Trophoblast cell (in vitro differentiated cells and primary cell): Measurements from ENCODE around the gene HOXB1.

Experiments
- DNase-seq, 2 donors: peaks; one replicate each; pipeline ENCODE4 v3.0.0-alpha.2; 2016
- H2AFZ ChIP-seq: 2 replicates; pipeline ENCODE4 v1.6.1; 2013; ENCODE audit warnings: low read length, moderate library complexity, mild to moderate bottlenecking; ENCODE audit not compliant: insufficient read depth, poor library complexity
- H2AK5ac ChIP-seq: 2 replicates; pipeline ENCODE4 v1.6.1; 2013; ENCODE audit warnings: mild to moderate bottlenecking, low read length
- H2BK120ac ChIP-seq: 2 replicates; pipeline ENCODE4 v1.6.1; 2013; ENCODE audit warnings: low read length, mild to moderate bottlenecking, moderate library complexity; ENCODE audit not compliant: insufficient read depth, poor library complexity
- H2BK12ac ChIP-seq: 2 replicates; pipeline ENCODE4 v1.6.1; 2013; ENCODE audit warnings: mild to moderate bottlenecking, low read length, moderate library complexity
- H2BK5ac ChIP-seq: 2 replicates; pipeline ENCODE4 v1.6.1; 2013; ENCODE audit warnings: low read length, low read depth, moderate library complexity, mild to moderate bottlenecking; ENCODE audit not compliant: poor library complexity
- H3K14ac ChIP-seq: 2 replicates; pipeline ENCODE4 v1.6.1; 2013; ENCODE audit warnings: mild to moderate bottlenecking, low read length
- H3K18ac ChIP-seq: 2 replicates; pipeline ENCODE4 v1.6.1; 2013; ENCODE audit warnings: mild to moderate bottlenecking, low read length
- H3K23ac ChIP-seq: 2 replicates; pipeline ENCODE4 v1.6.1; 2013; ENCODE audit warnings: low read length
- H3K27ac ChIP-seq: 2 replicates; pipeline ENCODE4 v1.5.1; 2013; ENCODE audit warnings: low read depth, mild to moderate bottlenecking, inconsistent platforms, low read length, moderate library complexity
- H3K27me3 ChIP-seq: 2 replicates; pipeline ENCODE4 v1.6.1; 2013; ENCODE audit warnings: inconsistent platforms, mild to moderate bottlenecking, low read length, moderate library complexity; ENCODE audit not compliant: insufficient read depth
- H3K36me3 ChIP-seq, 2 experiments: 1 replicate in 1 of 2; 2 replicates in 1 of 2; pipeline ENCODE4 v1.6.1; 2013; ENCODE audit warnings: low read length in 2 of 2, mild to moderate bottlenecking in 2 of 2, moderate library complexity in 1 of 2; ENCODE audit not compliant: insufficient read depth in 2 of 2, control insufficient read depth in 1 of 2
- H3K4ac ChIP-seq: 2 replicates; pipeline ENCODE4 v1.6.1; 2013; ENCODE audit warnings: low read depth, mild to moderate bottlenecking, low read length, moderate library complexity
- H3K4me1 ChIP-seq, 2 experiments: 1 replicate in 1 of 2; 2 replicates in 1 of 2; pipeline ENCODE4 v1.6.1; 2013; ENCODE audit warnings: low read length in 2 of 2, mild to moderate bottlenecking in 2 of 2, moderate library complexity in 1 of 2; ENCODE audit not compliant: insufficient read depth in 2 of 2, control insufficient read depth in 1 of 2
- H3K4me2 ChIP-seq: 2 replicates; pipeline ENCODE4 v1.6.1; 2013; ENCODE audit warnings: inconsistent platforms, mild to moderate bottlenecking, low read length, moderate library complexity
- H3K4me3 ChIP-seq: 2 replicates; pipeline ENCODE4 v1.5.1; 2013; ENCODE audit warnings: mild to moderate bottlenecking, low read depth, low read length, inconsistent platforms
- H3K79me1 ChIP-seq: one replicate; pipeline ENCODE4 v1.6.1; 2013; ENCODE audit warnings: low read length
- H3K79me2 ChIP-seq: 2 replicates; pipeline ENCODE4 v1.6.1; 2013; ENCODE audit warnings: low read length, mild to moderate bottlenecking; ENCODE audit not compliant: control insufficient read depth, insufficient read depth, poor library complexity
- H3K9ac ChIP-seq: 2 replicates; pipeline ENCODE4 v1.6.1; 2013; ENCODE audit warnings: mild to moderate bottlenecking, low read length
- H3K9me3 ChIP-seq: 2 replicates; pipeline ENCODE4 v1.6.1; 2013; ENCODE audit warnings: low read depth, mild to moderate bottlenecking, control low read depth, inconsistent platforms, low read length; ENCODE audit not compliant: insufficient read depth
- H4K12ac ChIP-seq: 2 replicates; pipeline ENCODE4 v1.6.1; 2013; ENCODE audit warnings: low read depth, mild to moderate bottlenecking, low read length, moderate library complexity
- H4K8ac ChIP-seq: 2 replicates; pipeline ENCODE4 v1.6.1; 2013; ENCODE audit warnings: low read depth, mild to moderate bottlenecking, low read length, moderate library complexity
- H4K91ac ChIP-seq: one replicate; pipeline ENCODE4 v1.6.1; 2013; ENCODE audit warnings: low read depth, mild to moderate bottlenecking, low read length, moderate library complexity
- WGBS: extraction: QIAGEN DNeasy Blood & Tissue Kit; methylation state at CpG from one replicate; pipeline ENCODE4 v1.1.7; 2013; ENCODE audit warnings: missing lambda C conversion rate; ENCODE audit not compliant: insufficient read length, insufficient coverage; ENCODE audit errors: extremely low coverage; 5-methylcytosine and 5-hydroxymethylcytosine counted together

HOXB1 gene

GRCh38 chr17:48577946-48578615, 47.3 kb upstream of the HOXB1 start, which contains the start of gene HOXB4:
TSS of gene HOXB4 (minus strand) at chr17:48578350. CDS start at chr17:48578319, 31 bp downstream.
- H2AFZ ChIP-seq: peak within 1 kb of the TSS; percentile 62
- H3K4me1 ChIP-seq: peaks cover 28 to 33% of the 10 kb centered on the region in 2 experiments
- peak within 1 kb of the TSS; percentile 81 for H3K18ac ChIP-seq
- no peak within 1 kb of the TSS for H3K23ac ChIP-seq
- H3K4me3 ChIP-seq: peak within 1 kb of the TSS; percentile 72
- H3K9me3 ChIP-seq: no peaks in the 10 kb centered on the region
- H3K4ac ChIP-seq: peak within 1 kb of the TSS; percentile 70
- peaks cover 10% of the 10 kb centered on the region for H3K79me2 ChIP-seq
- H3K4me2 ChIP-seq: peak within 1 kb of the TSS; percentile 90
- H2BK5ac ChIP-seq: peak within 1 kb of the TSS; percentile 58
- no peaks in the 10 kb centered on the region for H3K27me3 ChIP-seq
- H2BK120ac ChIP-seq: peak within 1 kb of the TSS; percentile 70
- peaks cover 5 to 6% of the 10 kb centered on the region in 2 experiments for H3K36me3 ChIP-seq
- H4K8ac ChIP-seq: peak within 1 kb of the TSS; percentile 88
- peak; percentile 63 to 70 for DNase-seq
- H4K12ac ChIP-seq: peak within 1 kb of the TSS; percentile 78
- peaks cover 21% of the 10 kb centered on the region for H3K79me1 ChIP-seq
- H3K9ac ChIP-seq: peak within 1 kb of the TSS; percentile 18
- peak within 1 kb of the TSS; percentile 63 for H2AK5ac ChIP-seq
- peak within 1 kb of the TSS; percentile 87 for H3K14ac ChIP-seq
- H2BK12ac ChIP-seq: peak within 1 kb of the TSS; percentile 79
- H3K27ac ChIP-seq: peak within 1 kb of the TSS; percentile 1
- H4K91ac ChIP-seq: peak within 1 kb of the TSS; percentile 97
- WGBS: no CpG with 5 or more reads among the region's 58 CpGs

DNA sequence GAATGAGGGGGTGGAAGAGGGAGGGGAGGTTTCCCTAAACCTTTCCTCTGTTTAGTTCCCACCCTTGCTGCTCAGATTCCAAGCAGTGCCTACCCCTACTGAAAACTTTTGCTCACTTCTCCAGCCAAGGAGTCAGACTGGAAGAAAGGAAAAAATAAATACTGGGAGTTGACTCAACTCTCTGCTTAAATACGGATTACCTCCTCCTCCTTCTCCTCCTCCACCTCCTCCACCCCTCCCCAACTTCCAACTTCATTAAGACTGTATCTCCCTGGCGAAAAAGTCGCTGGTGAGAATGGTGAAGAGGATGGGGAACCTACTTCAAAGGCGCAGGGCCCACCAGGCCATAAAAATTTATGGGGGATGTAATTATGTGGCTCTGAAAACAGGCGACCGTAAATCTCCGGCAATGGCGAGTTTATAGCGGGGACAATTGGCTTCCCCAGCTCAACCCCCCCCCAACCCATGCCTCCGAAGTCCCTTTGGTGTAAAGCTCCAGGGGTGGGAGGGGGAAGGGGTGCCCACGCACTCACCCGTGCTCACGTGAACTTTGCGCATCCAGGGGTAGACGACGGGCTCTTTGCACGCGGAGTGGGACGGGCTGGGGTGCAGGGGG, 46.6 kb upstream of the HOXB1 start:
- Histone ChIP-seq H3K4me2 (peak overlapping the region; percentile 90), H4K8ac (peak overlapping the region; percentile 34), H3K14ac (peak overlapping the region; percentile 52), H2AFZ (peak overlapping the region; percentile 50), H3K4me1 (peaks cover 27 to 38% of the 10 kb centered on the region in 2 experiments), H2AK5ac (peak overlapping the region; percentile 63), H3K23ac (no peak overlapping the region), H3K4me3 (peak overlapping the region; percentile 72), H3K27me3 (no peaks in the 10 kb centered on the region), H3K79me2 (peaks cover 10% of the 10 kb centered on the region), H2BK5ac (peak overlapping the region; percentile 42), H3K9me3 (no peaks in the 10 kb centered on the region), H2BK12ac (peak overlapping the region; percentile 79), H4K12ac (peak overlapping the region; percentile 76), H4K91ac (peak overlapping the region; percentile 75), H3K18ac (peak overlapping the region; percentile 69), H3K27ac (peak overlapping the region; percentile 1), H3K9ac (peak overlapping the region; percentile 18), H2BK120ac (peak overlapping the region; percentile 15), H3K36me3 (peaks cover 5 to 6% of the 10 kb centered on the region in 2 experiments), H3K79me1 (peaks cover 21% of the 10 kb centered on the region), H3K4ac (peak overlapping the region; percentile 24)
- no CpG with 5 or more reads among the region's 19 CpGs for WGBS
- DNase-seq: no peak

DNA sequence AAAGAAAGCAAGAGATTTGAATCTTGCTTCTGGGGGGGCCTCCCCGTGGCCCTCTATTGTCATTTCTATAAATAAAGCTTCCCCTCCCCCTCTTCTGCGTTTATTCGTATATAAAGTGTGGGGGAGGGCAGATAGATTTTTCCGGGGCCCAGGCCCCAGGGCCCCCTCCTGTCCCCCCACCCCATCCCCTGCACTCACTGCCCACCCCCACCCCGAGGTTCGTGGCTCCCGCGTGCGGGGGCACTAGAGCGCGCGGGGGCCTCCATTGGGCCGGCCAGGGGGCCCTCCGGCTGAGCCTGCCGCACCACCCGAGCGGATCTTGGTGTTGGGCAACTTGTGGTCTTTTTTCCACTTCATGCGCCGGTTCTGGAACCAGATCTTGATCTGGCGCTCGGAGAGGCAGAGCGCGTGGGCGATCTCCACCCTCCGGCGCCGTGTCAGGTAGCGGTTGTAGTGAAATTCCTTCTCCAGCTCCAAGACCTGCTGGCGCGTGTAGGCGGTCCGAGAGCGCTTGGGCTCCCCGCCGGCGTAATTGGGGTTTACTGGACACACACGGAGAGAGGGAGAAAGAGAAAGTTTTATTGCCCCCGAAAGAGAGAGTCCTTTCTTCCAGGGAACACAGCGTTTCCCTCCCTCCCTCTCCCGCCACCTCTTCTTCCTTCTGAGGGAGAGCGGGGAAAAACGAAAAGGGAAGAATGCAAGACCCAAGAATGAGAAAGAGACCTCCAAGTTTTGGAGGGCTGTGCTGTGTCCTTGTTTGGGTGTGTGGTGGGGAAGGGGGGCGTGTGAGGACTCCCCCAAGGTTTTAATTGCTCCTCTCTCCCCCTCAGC, 45.9 kb upstream of the HOXB1 start:
- Histone ChIP-seq H2BK12ac (peak overlapping the region; percentile 79), H3K27ac (peak overlapping the region; percentile 1), H3K79me2 (peaks cover 8% of the 10 kb centered on the region), H3K27me3 (no peaks in the 10 kb centered on the region), H4K12ac (no peak overlapping the region), H3K18ac (peak overlapping the region; percentile 37), H2BK5ac (peak overlapping the region; percentile 42), H3K4me2 (peak overlapping the region; percentile 90), H3K4me3 (no peak overlapping the region), H4K91ac (peak overlapping the region; percentile 75), H2AK5ac (peak overlapping the region; percentile 63), H3K4me1 (peaks cover 23 to 39% of the 10 kb centered on the region in 2 experiments), H3K9me3 (no peaks in the 10 kb centered on the region), H3K9ac (no peak overlapping the region), H4K8ac (peak overlapping the region; percentile 26), H2BK120ac (peak overlapping the region; percentile 15), H2AFZ (no peak overlapping the region), H3K79me1 (peaks cover 15% of the 10 kb centered on the region), H3K23ac (no peak overlapping the region), H3K14ac (peak overlapping the region; percentile 35), H3K36me3 (peaks cover 5 to 6% of the 10 kb centered on the region in 2 experiments), H3K4ac (peak overlapping the region; percentile 24)
- WGBS: no CpG with 5 or more reads among the region's 43 CpGs
- peak; percentile 36 to 46 for DNase-seq
